GM13977 (cell line): Measurements from ENCODE around the gene EXOC2.

Source experiments
- DNase-seq: peaks from one replicate; pipeline ENCODE4 v3.0.0; 2012; ENCODE audit warnings: low spot score
- CTCF ChIP-seq: IDR thresholded peaks from 2 replicates; pipeline ENCODE4 v1.5.1; 2012; ENCODE audit warnings: mild to moderate bottlenecking, control low read depth; ENCODE audit not compliant: insufficient read depth; ENCODE audit errors: extremely low read depth, missing control alignments
- in situ Hi-C: fragments of 300-500 bp; cut with MboI; formaldehyde crosslinking; loops from one replicate; pipeline ENCODE4 v1.12.0; 2022; ENCODE audit warnings: low sequenced_read_pairs, low pct_unique_long_range_greater_than_20kb, mixed read lengths, inconsistent platforms; ENCODE audit not compliant: unreplicated experiment

EXOC2 gene

GRCh38 chr6:484746-485145 is 208.2 kb downstream of the EXOC2 start:
- no peak for TF ChIP-seq CTCF
- DNase-seq, result no peak
- in situ Hi-C loops, result loop anchor here (5.0 kb wide), 1 partner anchor 72 kb away; no protein-coding TSS in a partner anchor

GRCh38 chr6:484086-484745 is 208.7 kb downstream of the EXOC2 start:
- TF ChIP-seq CTCF, result no peak
- in situ Hi-C loops, result no loop called here
- peak; percentile 53 for DNase-seq

GRCh38 chr6:475314-475713 is 217.6 kb downstream of the EXOC2 start:
- DNase-seq, result no peak
- in situ Hi-C loops, result no loop called here
- no peak for TF ChIP-seq CTCF

GRCh38 chr6:474453-475185 is 218.3 kb downstream of the EXOC2 start:
- in situ Hi-C loops, result no loop called here
- peak; percentile 81 for DNase-seq
- no peak for TF ChIP-seq CTCF

- DNase-seq, result no peak
- in situ Hi-C loops, result no loop called here
- no peak for TF ChIP-seq CTCF
These were observed 219.0 kb downstream of the EXOC2 start for GRCh38 chr6:473768-474452.

- DNase-seq, result no peak
- in situ Hi-C loops, result no loop called here
- no peak for TF ChIP-seq CTCF
These were observed 219.6 kb downstream of the EXOC2 start for GRCh38 chr6:473356-473755.
